Measurements from ENCODE around the gene PFN3.

Gene PFN3

DNA sequence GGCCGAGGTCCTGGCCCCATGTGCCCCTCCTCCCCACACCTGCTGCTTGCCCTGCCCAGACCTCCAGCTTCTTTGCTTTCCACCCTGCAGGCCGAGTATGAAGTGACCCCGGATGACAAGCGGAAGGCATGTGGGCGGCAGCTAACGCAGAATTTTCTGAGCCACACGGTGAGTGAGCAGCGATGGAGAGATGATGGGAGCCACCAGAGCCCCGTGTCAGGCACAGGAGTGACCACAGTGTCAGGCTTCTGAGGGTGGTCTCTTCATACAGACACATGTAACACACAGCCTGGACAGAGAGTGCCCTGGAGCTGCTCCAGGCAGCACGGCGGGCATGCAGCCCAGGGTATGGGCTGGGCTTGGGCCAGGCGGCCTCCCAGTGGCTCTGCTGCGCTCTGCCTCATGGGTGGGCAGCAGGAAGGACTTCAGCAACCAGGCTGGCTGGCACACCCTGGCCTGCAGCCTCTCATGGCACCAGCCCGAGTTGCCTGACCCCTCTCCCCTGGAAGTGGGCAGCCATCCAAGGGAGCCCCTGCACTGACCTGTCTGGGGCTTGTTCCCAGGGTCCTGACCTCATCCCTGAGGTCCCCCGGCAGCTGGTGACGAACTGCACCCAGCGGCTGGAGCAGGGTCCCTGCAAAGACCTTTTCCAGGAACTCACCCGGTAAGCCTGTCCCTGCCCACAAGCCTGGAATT is 31.8 kb upstream of the PFN3 start:
- TF ChIP-seq, protein P1, sequence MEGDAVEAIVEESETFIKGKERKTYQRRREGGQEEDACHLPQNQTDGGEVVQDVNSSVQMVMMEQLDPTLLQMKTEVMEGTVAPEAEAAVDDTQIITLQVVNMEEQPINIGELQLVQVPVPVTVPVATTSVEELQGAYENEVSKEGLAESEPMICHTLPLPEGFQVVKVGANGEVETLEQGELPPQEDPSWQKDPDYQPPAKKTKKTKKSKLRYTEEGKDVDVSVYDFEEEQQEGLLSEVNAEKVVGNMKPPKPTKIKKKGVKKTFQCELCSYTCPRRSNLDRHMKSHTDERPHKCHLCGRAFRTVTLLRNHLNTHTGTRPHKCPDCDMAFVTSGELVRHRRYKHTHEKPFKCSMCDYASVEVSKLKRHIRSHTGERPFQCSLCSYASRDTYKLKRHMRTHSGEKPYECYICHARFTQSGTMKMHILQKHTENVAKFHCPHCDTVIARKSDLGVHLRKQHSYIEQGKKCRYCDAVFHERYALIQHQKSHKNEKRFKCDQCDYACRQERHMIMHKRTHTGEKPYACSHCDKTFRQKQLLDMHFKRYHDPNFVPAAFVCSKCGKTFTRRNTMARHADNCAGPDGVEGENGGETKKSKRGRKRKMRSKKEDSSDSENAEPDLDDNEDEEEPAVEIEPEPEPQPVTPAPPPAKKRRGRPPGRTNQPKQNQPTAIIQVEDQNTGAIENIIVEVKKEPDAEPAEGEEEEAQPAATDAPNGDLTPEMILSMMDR (IDR thresholded peaks at IDR 0.05; ENCODE audit: low read depth, low read length, missing control alignments): no peak
- peak overlapping the region; percentile 26 for H3K4me3 ChIP-seq (ENCODE audit: low read depth, low read length)
- no peak for DNase-seq (ENCODE audit: low read depth)

- H3K4me3 ChIP-seq (ENCODE audit: low read depth, low read length): peak overlapping the region; percentile 26
- TF ChIP-seq, protein P1 (IDR thresholded peaks at IDR 0.05; ENCODE audit: low read depth, low read length, missing control alignments): no peak
Observed at GRCh38 chr5:177431317-177432142, 31.1 kb upstream of the PFN3 start.

GRCh38 chr5:177430972-177431316 is 30.5 kb upstream of the PFN3 start:
- TF ChIP-seq, protein P1 (IDR thresholded peaks at IDR 0.05; ENCODE audit: low read depth, low read length, missing control alignments): no peak
- no peak for DNase-seq (ENCODE audit: low read depth)
- peak overlapping the region; percentile 4 for H3K4me3 ChIP-seq (ENCODE audit: low read depth, low read length)

More at GRCh38 chr5:177431317-177432142, 31.1 kb upstream of the PFN3 start:
- DNase-seq (ENCODE audit: low read depth): peak; percentile 87

DNA sequence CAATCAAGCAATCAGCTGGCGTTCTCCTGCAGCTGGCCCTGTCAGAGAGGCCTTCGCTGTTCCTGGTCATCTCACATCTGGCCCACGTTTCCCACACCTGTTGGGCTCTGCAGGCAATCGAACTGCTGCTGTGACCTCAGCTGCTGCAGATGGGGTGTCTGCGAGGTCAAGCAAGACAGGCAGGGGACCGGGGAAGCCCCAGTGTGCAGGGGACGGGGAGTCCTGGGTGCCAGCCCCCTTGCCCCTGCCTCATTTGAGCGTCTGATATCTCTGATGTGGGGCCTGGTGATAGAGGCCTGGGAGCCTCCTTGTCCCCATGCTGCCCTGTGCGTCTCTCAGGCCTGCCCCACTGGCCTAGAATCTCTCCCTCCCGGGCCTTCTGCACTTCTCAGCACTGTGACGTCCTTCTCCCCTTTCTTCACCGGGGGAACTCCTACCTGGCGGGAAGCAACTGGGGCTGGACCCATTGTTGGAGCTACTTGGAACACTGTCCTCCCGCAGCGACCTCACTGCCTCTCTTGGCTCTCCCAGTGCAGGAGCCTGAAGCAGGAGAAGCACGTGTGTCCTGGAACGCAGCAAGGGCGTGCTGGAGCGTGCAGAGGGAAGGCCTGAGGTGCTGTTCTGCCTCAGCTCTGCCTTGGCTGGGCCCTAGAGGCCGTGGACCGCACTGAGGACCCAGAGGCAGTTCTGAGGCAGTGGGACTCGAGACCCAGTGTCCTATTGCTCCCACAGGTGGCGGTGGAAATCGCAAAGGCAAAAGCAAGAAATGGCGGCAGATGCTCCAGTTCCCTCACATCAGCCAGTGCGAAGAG is 29.9 kb upstream of the PFN3 start:
- H3K4me3 ChIP-seq (ENCODE audit: low read depth, low read length): peak overlapping the region; percentile 4
- TF ChIP-seq, protein P1 (IDR thresholded peaks at IDR 0.05; ENCODE audit: low read depth, low read length, missing control alignments): peak; percentile 3
- DNase-seq (ENCODE audit: low read depth): no peak

GRCh38 chr5:177429248-177430040 is 29.0 kb upstream of the PFN3 start:
- H3K4me3 ChIP-seq (ENCODE audit: low read depth, low read length): peak overlapping the region; percentile 71
- no peak for DNase-seq (ENCODE audit: low read depth)

More at GRCh38 chr5:177429248-177430040, 29.0 kb upstream of the PFN3 start:
- TF ChIP-seq, protein P1 (IDR thresholded peaks at IDR 0.05; ENCODE audit: low read depth, low read length, missing control alignments): no peak
